OCI-LY3 (cell line): ENCODE measurements around the gene PER1.

Experiments used
- EZH2phosphoT487 ChIP-seq: fragments of 200-600 bp; shearing (Covaris generic); IDR thresholded peaks from 2 replicates; pipeline ENCODE4 v1.6.1; 2018; ENCODE audit warnings: antibody characterized with exemption, mixed run types, low read depth
- TF ChIP-seq, protein P1 (sequence below): fragments of 200-600, 300-600 bp; sonication (generic); IDR thresholded peaks from 2 replicates; pipeline ENCODE4 v1.5.1; 2014; ENCODE audit warnings: antibody characterized with exemption, low read length, low read depth

- TF ChIP-seq, protein P1, sequence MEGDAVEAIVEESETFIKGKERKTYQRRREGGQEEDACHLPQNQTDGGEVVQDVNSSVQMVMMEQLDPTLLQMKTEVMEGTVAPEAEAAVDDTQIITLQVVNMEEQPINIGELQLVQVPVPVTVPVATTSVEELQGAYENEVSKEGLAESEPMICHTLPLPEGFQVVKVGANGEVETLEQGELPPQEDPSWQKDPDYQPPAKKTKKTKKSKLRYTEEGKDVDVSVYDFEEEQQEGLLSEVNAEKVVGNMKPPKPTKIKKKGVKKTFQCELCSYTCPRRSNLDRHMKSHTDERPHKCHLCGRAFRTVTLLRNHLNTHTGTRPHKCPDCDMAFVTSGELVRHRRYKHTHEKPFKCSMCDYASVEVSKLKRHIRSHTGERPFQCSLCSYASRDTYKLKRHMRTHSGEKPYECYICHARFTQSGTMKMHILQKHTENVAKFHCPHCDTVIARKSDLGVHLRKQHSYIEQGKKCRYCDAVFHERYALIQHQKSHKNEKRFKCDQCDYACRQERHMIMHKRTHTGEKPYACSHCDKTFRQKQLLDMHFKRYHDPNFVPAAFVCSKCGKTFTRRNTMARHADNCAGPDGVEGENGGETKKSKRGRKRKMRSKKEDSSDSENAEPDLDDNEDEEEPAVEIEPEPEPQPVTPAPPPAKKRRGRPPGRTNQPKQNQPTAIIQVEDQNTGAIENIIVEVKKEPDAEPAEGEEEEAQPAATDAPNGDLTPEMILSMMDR = no peak
- no peak for TF ChIP-seq EZH2phosphoT487
These were observed 25.0 kb upstream of the PER1 start for GRCh38 chr17:8176998-8177731.
